ENCODE results near the gene CLDN25.
"Not testable (repeated sequence)": the region's sequence is repeated elsewhere in the genome, so short reads cannot be mapped to it uniquely, and the experiment has no call there.

CLDN25 gene

DNA sequence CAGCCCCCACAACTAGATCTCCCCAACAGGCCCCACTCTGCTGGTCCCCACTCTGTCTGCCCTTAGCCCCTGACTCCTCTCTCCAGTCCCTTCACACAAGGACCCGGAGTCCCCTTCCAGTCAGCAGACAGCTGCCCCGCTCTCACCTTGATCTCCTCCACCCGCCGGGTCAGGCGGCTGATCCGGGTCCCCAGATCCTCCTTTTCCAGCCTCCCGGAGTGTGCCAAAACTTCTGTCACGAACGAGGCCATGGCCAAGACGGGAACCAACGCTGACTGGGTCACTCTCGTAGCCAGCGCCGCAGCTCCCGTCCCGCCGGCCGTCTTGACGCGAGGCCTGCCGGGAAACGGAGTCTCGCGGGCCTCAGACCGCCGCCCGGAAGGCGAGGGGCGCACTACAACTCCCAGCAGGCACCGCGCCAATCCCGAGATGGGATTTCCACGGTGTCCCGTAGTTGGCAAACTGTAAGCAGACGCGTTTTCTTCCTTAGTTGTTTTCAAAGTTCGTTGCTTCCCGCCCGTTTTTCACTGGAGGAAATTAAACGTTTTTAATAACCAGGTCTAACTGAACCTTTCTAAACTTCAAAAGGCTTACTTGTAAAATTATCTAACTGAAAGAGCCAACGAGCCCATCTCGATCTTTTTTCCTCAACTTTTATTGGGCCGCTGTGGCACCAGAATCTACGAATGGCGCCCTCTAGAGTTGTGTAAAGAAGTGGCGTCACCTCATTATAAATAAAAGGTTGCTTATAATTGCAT, 6.0 kb upstream of the CLDN25 start, which contains the start of gene ZW10:
Gene ZW10 (minus strand): TSS at position 277 of the 758 bp plus-strand sequence. CDS start 26 bp downstream, at position 251.
- no peaks in the 10 kb centered on the region for H3K27me3 ChIP-seq (ENCODE audit: control insufficient read depth in 1 of 2, insufficient read depth in 2 of 2, low read length in 2 of 2)
- H3K4me1 ChIP-seq (ENCODE audit: control insufficient read depth, insufficient read depth, low read length), result peaks cover 11% of the 10 kb centered on the region
- peak within 1 kb of the TSS; percentile 78 to 98 for H3K4me3 ChIP-seq (ENCODE audit: low read length in 2 of 2)
- H3K27ac ChIP-seq (ENCODE audit: low read length), result peak within 1 kb of the TSS; percentile 76
- peak within 1 kb of the TSS; percentile 81 to 98 for H3K9ac ChIP-seq (ENCODE audit: low read length in 2 of 2)
- H3K9me3 ChIP-seq (ENCODE audit: control insufficient read depth in 2 of 2, low read length in 2 of 2), result no peaks in the 10 kb centered on the region
- H3K36me3 ChIP-seq (ENCODE audit: control insufficient read depth in 2 of 2, insufficient read depth in 2 of 2, low read length in 2 of 2), result peaks cover 2 to 4% of the 10 kb centered on the region in 2 donors

DNA sequence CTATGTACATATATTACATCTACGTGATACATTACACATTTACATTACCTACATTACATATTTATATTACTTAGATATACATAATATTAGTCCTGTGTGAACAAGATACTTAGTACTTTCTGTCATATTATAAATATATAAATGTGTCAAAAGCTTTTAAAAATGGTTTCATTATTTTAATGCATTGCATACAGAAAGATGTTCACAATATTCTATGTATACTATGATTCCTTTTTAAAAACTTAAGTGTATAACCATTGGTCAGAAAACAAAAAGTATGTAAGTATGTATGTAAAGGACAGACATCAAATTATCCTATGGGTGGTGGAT, 5.5 kb upstream of the CLDN25 start:
- Histone ChIP-seq H3K36me3 (ENCODE audit: control insufficient read depth in 2 of 2, insufficient read depth in 2 of 2, low read length in 2 of 2) (peaks cover 0 to 4% of the 10 kb centered on the region in 2 donors), H3K4me3 (ENCODE audit: low read length in 2 of 2) (peak overlapping the region; percentile 78 to 98), H3K27ac (ENCODE audit: low read length) (peak overlapping the region; percentile 76), H3K9ac (ENCODE audit: low read length in 2 of 2) (peak overlapping the region in 1 of 2 donors; percentile 81), H3K9me3 (ENCODE audit: control insufficient read depth in 2 of 2, low read length in 2 of 2) (no peaks in the 10 kb centered on the region), H3K4me1 (ENCODE audit: control insufficient read depth, insufficient read depth, low read length) (peaks cover 11% of the 10 kb centered on the region), H3K27me3 (ENCODE audit: control insufficient read depth in 1 of 2, insufficient read depth in 2 of 2, low read length in 2 of 2) (no peaks in the 10 kb centered on the region)

DNA sequence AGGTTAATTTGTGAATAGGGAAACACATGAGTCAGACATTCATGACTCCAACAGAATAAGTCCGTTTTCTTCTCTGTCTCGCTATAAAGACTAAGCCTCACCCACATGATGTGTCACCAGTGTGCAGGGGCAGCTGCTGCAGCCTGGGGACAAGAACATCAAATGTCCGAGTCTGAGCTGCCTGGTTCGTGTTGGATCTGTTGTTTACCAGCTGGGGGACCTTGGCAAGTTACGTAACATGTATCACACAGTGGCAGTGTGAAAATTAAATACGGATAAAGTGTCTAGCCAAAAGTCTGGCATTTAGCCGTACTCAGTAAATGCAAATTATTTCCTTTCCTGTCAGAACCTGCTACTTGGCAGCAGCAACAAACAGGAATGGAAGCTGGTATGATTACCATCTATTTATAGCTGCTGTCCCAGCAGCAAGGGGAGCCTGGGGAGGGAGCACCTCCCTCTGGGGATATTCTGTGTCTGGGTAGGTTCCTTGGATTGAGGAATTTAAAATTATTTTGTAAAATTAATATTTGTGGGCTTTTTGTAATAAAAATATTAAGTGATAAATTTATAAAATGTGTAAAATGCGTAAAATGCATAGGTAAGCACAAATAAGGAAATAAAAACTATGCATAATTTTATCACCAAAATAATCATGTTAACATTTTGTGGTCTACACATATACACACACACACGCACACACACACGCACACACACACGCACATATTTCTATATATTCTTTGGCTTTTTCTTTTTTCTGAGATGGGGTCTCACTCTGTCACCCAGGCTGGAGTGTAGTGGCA, 1.3 kb upstream of the CLDN25 start:
- Histone ChIP-seq H3K9me3 (ENCODE audit: control insufficient read depth in 2 of 2, low read length in 2 of 2) (no peaks in the 10 kb centered on the region), H3K9ac (ENCODE audit: low read length in 2 of 2) (peak overlapping the region in 1 of 2 donors; percentile 13), H3K27me3 (ENCODE audit: control insufficient read depth in 1 of 2, insufficient read depth in 2 of 2, low read length in 2 of 2) (no peaks in the 10 kb centered on the region), H3K36me3 (ENCODE audit: control insufficient read depth in 2 of 2, insufficient read depth in 2 of 2, low read length in 2 of 2) (no peaks in the 10 kb centered on the region), H3K27ac (ENCODE audit: low read length) (peak overlapping the region; percentile 58), H3K4me1 (ENCODE audit: control insufficient read depth, insufficient read depth, low read length) (peaks cover 3% of the 10 kb centered on the region), H3K4me3 (ENCODE audit: low read length in 2 of 2) (peak overlapping the region in 1 of 2 donors; percentile 57)

DNA sequence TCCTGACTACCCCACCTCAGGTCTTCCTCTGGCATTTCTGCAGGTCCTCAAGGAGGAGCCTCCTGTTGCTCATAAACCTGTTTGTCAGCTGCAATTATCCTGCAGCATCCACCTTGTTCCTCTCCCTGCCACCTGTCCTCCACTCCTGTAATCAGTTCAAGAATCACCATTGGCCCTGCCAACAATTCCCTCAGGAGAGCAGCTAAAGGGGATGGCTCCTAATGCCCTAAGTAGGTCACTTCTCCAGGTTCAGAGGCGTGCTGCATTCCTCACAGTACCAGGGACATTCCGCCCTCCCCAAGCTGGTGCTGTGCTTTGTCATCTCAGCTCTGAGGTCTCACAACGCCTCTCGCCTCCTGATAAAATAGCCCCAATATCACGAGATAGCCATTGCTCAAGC, 2.1 kb downstream of the CLDN25 start:
- no peaks in the 10 kb centered on the region for H3K36me3 ChIP-seq (ENCODE audit: control insufficient read depth in 2 of 2, insufficient read depth in 2 of 2, low read length in 2 of 2)
- peaks cover 3% of the 10 kb centered on the region for H3K4me1 ChIP-seq (ENCODE audit: control insufficient read depth, insufficient read depth, low read length)
- no peaks in the 10 kb centered on the region for H3K9me3 ChIP-seq (ENCODE audit: control insufficient read depth in 2 of 2, low read length in 2 of 2)
- H3K27me3 ChIP-seq (ENCODE audit: control insufficient read depth in 1 of 2, insufficient read depth in 2 of 2, low read length in 2 of 2), result no peaks in the 10 kb centered on the region
- no peak overlapping the region for H3K4me3 ChIP-seq (ENCODE audit: low read length in 2 of 2)
- no peak overlapping the region for H3K9ac ChIP-seq (ENCODE audit: low read length in 2 of 2)
- H3K27ac ChIP-seq (ENCODE audit: low read length), result no peak overlapping the region

DNA sequence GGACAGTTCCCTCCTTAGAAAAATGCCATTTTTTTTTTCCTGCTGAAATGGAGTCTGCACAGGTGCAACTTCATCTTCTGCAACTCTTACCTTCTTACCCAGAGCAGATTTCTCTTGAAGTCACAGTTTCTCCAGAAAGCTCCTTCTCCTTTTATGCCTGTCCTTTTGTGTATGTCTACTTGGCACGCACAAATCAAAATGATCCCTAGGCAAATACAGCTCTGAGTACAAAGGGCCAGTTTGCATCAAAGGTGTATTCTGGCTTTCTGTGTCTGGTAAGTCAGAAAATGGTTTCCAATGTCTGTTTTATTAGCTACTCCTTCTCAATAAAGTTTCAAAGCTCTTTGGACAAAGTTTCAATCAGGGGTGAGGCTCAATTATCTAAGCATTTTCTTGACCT, 2.5 kb downstream of the CLDN25 start:
- no peaks in the 10 kb centered on the region for H3K27me3 ChIP-seq (ENCODE audit: control insufficient read depth in 1 of 2, insufficient read depth in 2 of 2, low read length in 2 of 2)

DNA sequence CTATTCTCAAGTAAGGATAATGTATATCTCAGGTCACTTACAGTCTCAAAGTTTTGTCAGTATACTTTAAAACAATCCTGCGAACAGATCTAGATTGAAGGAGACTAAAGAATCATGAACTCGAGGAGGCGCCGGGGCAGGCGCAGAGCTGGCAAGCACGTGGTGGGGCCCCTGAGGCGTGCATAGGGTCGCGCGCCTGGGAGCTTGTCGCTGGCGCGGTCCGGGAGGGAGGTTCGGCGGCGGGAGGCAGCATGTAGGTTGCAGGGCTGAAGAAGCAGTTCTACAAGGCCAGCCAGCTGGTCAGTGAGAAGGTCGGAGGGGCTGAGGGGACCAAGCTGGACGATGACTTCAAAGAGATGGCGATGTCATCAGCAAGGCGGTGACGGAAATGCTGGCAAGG, 9.4 kb downstream of the CLDN25 start:
- not testable (repeated sequence) for H3K36me3 ChIP-seq (ENCODE audit: control insufficient read depth in 2 of 2, insufficient read depth in 2 of 2, low read length in 2 of 2); H3K4me3 ChIP-seq (ENCODE audit: low read length in 2 of 2); H3K9ac ChIP-seq (ENCODE audit: low read length in 2 of 2); H3K4me1 ChIP-seq (ENCODE audit: control insufficient read depth, insufficient read depth, low read length); H3K27me3 ChIP-seq (ENCODE audit: control insufficient read depth in 1 of 2, insufficient read depth in 2 of 2, low read length in 2 of 2); H3K27ac ChIP-seq (ENCODE audit: low read length); H3K9me3 ChIP-seq (ENCODE audit: control insufficient read depth in 2 of 2, low read length in 2 of 2)

More for the DNA sequence above, 2.5 kb downstream of the CLDN25 start:
- Histone ChIP-seq H3K27ac (ENCODE audit: low read length) (no peak overlapping the region), H3K4me3 (ENCODE audit: low read length in 2 of 2) (no peak overlapping the region), H3K9me3 (ENCODE audit: control insufficient read depth in 2 of 2, low read length in 2 of 2) (no peaks in the 10 kb centered on the region), H3K9ac (ENCODE audit: low read length in 2 of 2) (no peak overlapping the region), H3K4me1 (ENCODE audit: control insufficient read depth, insufficient read depth, low read length) (peaks cover 3% of the 10 kb centered on the region), H3K36me3 (ENCODE audit: control insufficient read depth in 2 of 2, insufficient read depth in 2 of 2, low read length in 2 of 2) (no peaks in the 10 kb centered on the region)

DNA sequence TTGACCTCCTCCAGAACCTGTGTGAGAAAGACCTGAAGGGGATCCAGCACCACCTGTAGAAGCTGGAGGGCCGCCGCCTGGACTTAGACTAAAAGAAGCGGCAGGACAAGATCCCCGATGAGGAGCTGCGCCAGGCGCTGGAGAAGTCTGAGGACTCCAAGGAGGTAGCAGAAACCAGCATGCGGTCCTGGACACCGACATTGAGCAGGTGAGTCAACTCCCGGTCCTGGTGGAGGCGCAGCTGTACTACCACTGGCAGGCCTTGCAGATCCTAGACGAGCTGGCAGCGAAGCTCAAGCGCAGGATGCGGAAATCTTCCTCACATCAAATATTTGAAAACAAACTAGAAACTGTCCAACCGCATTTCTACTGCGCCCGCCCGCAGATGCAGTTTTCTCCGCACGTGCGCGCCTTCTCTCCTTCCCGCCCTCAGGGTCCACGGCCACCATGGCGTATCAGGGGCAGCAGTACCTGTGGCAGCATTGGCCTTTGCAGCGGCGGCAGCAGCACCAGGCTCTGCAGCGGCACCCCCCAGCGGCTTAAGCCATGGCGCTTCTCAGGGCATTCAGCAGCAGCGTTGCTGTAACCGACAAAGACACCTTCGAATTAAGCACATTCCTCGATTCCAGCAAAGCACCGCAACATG, 10.2 kb downstream of the CLDN25 start:
- H3K27ac ChIP-seq (ENCODE audit: low read length), result no peak overlapping the region
- H3K9me3 ChIP-seq (ENCODE audit: control insufficient read depth in 2 of 2, low read length in 2 of 2), result no peaks in the 10 kb centered on the region
- no peak overlapping the region for H3K4me3 ChIP-seq (ENCODE audit: low read length in 2 of 2)
- H3K4me1 ChIP-seq (ENCODE audit: control insufficient read depth, insufficient read depth, low read length), result no peaks in the 10 kb centered on the region
- H3K9ac ChIP-seq (ENCODE audit: low read length in 2 of 2), result no peak overlapping the region
- no peaks in the 10 kb centered on the region for H3K36me3 ChIP-seq (ENCODE audit: control insufficient read depth in 2 of 2, insufficient read depth in 2 of 2, low read length in 2 of 2)
- no peaks in the 10 kb centered on the region for H3K27me3 ChIP-seq (ENCODE audit: control insufficient read depth in 1 of 2, insufficient read depth in 2 of 2, low read length in 2 of 2)

DNA sequence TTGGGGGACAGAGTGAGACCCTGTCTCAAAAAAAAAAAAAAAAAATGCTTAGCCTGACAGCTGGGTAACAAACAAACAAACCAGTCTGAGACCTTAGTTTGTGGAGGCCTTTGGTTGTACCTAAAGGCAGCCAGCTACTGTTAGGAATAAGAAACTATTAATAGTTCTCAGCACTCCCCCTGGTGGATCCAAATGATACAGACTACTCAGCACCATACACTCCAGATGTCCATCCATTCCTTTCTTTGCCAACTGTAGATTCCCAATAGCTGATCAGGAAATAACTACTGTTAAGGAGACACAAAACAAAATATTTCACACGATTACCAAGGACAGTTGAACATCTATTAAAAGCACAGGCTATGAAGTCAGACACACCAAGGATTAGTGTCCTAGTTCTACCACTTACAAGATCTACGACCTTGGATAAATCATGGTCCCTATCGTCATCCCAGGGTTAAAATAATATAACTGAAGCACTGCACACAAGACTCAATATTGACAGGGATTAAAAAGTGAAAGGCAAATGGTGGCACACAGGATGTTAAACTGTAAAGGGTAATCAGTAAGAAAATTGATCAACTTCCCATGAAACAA, 17.2 kb downstream of the CLDN25 start:
- Histone ChIP-seq H3K27ac (ENCODE audit: low read length) (no peak overlapping the region), H3K36me3 (ENCODE audit: control insufficient read depth in 2 of 2, insufficient read depth in 2 of 2, low read length in 2 of 2) (peaks cover 12 to 14% of the 10 kb centered on the region in 2 donors), H3K4me3 (ENCODE audit: low read length in 2 of 2) (no peak overlapping the region), H3K27me3 (ENCODE audit: control insufficient read depth in 1 of 2, insufficient read depth in 2 of 2, low read length in 2 of 2) (no peaks in the 10 kb centered on the region), H3K9ac (ENCODE audit: low read length in 2 of 2) (no peak overlapping the region), H3K9me3 (ENCODE audit: control insufficient read depth in 2 of 2, low read length in 2 of 2) (no peaks in the 10 kb centered on the region), H3K4me1 (ENCODE audit: control insufficient read depth, insufficient read depth, low read length) (no peaks in the 10 kb centered on the region)

DNA sequence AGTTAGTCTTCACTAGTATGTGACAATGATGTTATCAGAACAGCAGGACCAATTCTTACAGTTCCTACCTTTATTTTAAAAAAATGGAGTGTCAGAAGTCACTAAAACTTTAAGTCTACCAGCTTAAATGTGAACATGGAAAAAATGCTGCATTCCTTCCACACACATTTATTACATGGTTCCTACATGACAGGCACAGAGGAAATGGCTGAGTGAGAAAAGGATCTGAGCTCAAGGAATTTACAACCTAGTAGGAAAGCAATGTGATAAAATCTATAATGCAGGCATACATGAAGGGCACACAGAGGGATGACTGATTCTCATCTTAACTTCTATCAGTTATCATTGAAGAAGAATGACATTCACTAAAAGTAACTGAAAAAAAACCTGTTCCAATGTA, 23.0 kb downstream of the CLDN25 start:
- H3K36me3 ChIP-seq (ENCODE audit: control insufficient read depth in 2 of 2, insufficient read depth in 2 of 2, low read length in 2 of 2), result peaks cover 41 to 48% of the 10 kb centered on the region in 2 donors
- H3K27ac ChIP-seq (ENCODE audit: low read length), result no peak overlapping the region
- H3K4me3 ChIP-seq (ENCODE audit: low read length in 2 of 2), result no peak overlapping the region
- no peaks in the 10 kb centered on the region for H3K9me3 ChIP-seq (ENCODE audit: control insufficient read depth in 2 of 2, low read length in 2 of 2)
- no peaks in the 10 kb centered on the region for H3K4me1 ChIP-seq (ENCODE audit: control insufficient read depth, insufficient read depth, low read length)
- no peaks in the 10 kb centered on the region for H3K27me3 ChIP-seq (ENCODE audit: control insufficient read depth in 1 of 2, insufficient read depth in 2 of 2, low read length in 2 of 2)
- H3K9ac ChIP-seq (ENCODE audit: low read length in 2 of 2), result no peak overlapping the region

DNA sequence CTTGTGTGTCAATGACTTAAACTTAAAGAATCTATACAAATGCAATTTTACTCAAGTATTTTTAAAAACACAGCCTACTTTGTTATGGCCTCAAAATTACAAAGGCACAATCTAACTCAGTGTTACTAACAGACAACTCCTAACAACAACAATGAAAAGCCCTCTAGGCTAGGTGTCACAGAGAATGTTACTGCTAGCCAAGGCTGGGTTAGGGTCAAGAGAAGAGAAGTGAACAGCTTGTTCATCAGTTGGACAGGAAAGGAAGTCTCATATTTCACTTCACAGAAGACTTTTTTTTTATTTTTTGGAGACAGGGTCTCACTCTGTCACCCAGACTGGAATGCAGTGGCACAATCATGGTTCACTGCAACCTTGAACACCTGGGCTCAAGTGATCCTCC, 26.0 kb downstream of the CLDN25 start:
- Histone ChIP-seq H3K27me3 (ENCODE audit: control insufficient read depth in 1 of 2, insufficient read depth in 2 of 2, low read length in 2 of 2) (no peaks in the 10 kb centered on the region), H3K27ac (ENCODE audit: low read length) (no peak overlapping the region), H3K4me1 (ENCODE audit: control insufficient read depth, insufficient read depth, low read length) (no peaks in the 10 kb centered on the region), H3K9me3 (ENCODE audit: control insufficient read depth in 2 of 2, low read length in 2 of 2) (no peaks in the 10 kb centered on the region), H3K9ac (ENCODE audit: low read length in 2 of 2) (no peak overlapping the region), H3K4me3 (ENCODE audit: low read length in 2 of 2) (no peak overlapping the region), H3K36me3 (ENCODE audit: control insufficient read depth in 2 of 2, insufficient read depth in 2 of 2, low read length in 2 of 2) (peaks cover 48 to 54% of the 10 kb centered on the region in 2 donors)

Data from stomach smooth muscle (tissue), 2 donors.